DMS 273 treated with DMSO at 0.1 percent for 48 hours (cell line): Measurements from ENCODE around the gene CLDN18.

Source experiments
- DNase-seq: peaks from one replicate; lab custom pipeline; 2025; lab: John Stamatoyannopoulos, UW

CLDN18 gene

GRCh38 chr3:138025553-138025952 is 15.6 kb downstream of the CLDN18 start:
- no peak for DNase-seq

- no peak for DNase-seq
These were observed 17.9 kb downstream of the CLDN18 start for GRCh38 chr3:138027821-138028220.

- no peak for DNase-seq
These were observed 20.8 kb downstream of the CLDN18 start for GRCh38 chr3:138030734-138031280.

- DNase-seq: no peak
These were observed 21.6 kb downstream of the CLDN18 start for GRCh38 chr3:138031536-138031935.

- no peak for DNase-seq
These were observed 22.6 kb downstream of the CLDN18 start for GRCh38 chr3:138032567-138032966.

GRCh38 chr3:138033202-138033691 is 23.3 kb downstream of the CLDN18 start:
- no peak for DNase-seq

GRCh38 chr3:138034918-138035317 is 25.0 kb downstream of the CLDN18 start:
- DNase-seq: no peak

- no peak for DNase-seq
These were observed 26.6 kb downstream of the CLDN18 start for GRCh38 chr3:138036572-138036971.

GRCh38 chr3:138038725-138039462 is 28.9 kb downstream of the CLDN18 start:
- no peak for DNase-seq

- DNase-seq: no peak
These were observed 32.1 kb downstream of the CLDN18 start for GRCh38 chr3:138042043-138042442.

- no peak for DNase-seq
These were observed 33.5 kb downstream of the CLDN18 start for GRCh38 chr3:138043266-138044029.

- DNase-seq: no peak
These were observed 36.1 kb downstream of the CLDN18 start for GRCh38 chr3:138046085-138046484.

- DNase-seq: no peak
These were observed 37.0 kb downstream of the CLDN18 start for GRCh38 chr3:138046955-138047354.

- DNase-seq: no peak
These were observed 37.7 kb downstream of the CLDN18 start for GRCh38 chr3:138047596-138048158.

- no peak for DNase-seq
These were observed 39.4 kb downstream of the CLDN18 start for GRCh38 chr3:138049157-138049919.

GRCh38 chr3:138051947-138052802 is 42.2 kb downstream of the CLDN18 start:
- no peak for DNase-seq

- DNase-seq: no peak
These were observed 44.1 kb downstream of the CLDN18 start for GRCh38 chr3:138054057-138054456.

GRCh38 chr3:138057384-138057783 is 47.4 kb downstream of the CLDN18 start:
- no peak for DNase-seq

GRCh38 chr3:138059261-138059660 is 49.3 kb downstream of the CLDN18 start:
- no peak for DNase-seq

GRCh38 chr3:138060792-138061191 is 50.8 kb downstream of the CLDN18 start:
- no peak for DNase-seq

- no peak for DNase-seq
These were observed 52.1 kb downstream of the CLDN18 start for GRCh38 chr3:138062037-138062436.
